Measurements from ENCODE around the gene CSNK1G2. TPM values are rescaled to one million over a fixed set of nuclear protein-coding genes. Genes with fewer than 3 reads are reported as not detected.
A peak's percentile ranks its signal among the peaks of the same experiment; 100 is the strongest.

The CSNK1G2 gene
- total RNA-seq, 1 experiment from 2014 or later, result 88.1 TPM

DNA sequence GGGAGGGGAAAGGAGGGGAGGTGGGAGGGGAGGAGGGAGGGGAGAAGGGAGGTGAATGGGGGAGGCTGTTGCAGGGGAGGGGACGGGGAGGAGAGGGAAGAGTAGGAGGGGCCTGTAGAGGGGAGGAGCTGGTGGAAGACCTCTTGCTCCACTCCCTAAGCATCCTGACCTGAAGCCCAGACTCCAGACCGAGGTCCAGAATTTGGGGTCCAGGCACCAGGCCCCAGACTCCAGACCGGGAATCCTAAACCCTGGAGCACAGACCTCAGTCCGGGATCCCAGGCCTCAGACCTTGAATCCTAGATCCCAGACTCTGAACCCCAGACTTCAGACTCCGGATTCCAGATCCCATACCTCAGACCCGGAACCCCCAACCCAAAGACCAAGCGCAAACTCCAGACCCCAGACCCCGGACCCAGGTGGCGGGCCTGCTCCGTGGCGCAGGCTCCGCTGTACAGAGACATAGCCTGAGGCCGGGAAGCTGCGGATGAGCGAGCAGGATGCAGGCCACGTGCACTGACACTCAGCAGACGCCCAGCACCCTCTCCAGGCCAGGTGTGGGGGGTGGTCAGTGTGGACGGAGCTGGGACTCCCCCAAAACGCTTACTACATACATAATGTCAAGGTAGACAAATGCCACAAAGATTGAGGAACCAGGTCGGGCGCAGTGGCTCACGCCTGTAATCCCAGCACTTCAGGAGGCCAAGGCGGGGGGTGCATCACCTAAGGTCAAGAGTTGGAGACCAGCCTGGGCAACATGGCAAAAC lies 75.3 kb downstream of the CSNK1G2 start:
- DNase-seq (ENCODE audit: low spot score), result peak; percentile 84

DNA sequence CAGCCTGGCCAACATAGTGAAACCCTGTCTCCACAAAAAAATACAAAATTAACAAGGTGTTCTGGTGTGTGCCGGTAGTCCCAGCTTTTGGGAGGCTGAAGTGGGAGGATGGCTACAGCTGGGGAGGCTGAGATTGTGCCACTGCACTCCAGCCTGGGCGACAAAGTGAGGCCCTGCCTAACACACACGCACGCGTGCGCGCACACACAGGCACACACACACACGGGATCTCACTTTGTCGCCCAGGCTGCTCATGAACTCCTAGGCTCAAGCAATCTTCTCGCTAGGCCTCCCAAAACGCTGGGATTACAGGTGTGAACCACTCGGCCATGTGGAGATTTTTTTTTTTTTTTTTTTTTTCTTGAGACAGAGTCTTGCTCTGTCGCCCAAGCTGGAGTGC lies 77.8 kb downstream of the CSNK1G2 start:
- DNase-seq (ENCODE audit: low spot score), result no peak

GRCh38 chr19:2021453-2022140 lies 80.6 kb downstream of the CSNK1G2 start:
- no peak for DNase-seq (ENCODE audit: low spot score)

DNA sequence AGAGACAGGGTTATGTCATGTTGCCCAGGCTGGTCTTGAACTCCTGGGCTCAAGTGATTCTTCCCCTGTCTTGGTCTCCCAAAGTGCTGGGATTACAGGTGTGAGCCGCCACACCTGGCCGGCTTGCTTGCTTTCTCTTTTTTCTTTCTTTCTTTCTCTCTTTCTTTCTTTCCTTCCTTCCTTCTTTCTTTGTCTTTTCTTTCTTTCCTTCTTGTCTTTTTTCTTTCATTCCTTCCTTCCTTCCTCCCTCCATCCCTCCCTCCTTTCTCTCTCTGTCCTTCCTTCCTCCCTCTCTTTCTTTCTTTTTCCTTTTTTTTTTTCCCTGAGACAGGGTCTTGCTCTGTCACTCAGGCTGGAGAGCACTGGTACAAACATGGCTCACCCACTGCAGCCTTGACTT lies 81.3 kb downstream of the CSNK1G2 start:
- DNase-seq (ENCODE audit: low spot score), result no peak

DNA sequence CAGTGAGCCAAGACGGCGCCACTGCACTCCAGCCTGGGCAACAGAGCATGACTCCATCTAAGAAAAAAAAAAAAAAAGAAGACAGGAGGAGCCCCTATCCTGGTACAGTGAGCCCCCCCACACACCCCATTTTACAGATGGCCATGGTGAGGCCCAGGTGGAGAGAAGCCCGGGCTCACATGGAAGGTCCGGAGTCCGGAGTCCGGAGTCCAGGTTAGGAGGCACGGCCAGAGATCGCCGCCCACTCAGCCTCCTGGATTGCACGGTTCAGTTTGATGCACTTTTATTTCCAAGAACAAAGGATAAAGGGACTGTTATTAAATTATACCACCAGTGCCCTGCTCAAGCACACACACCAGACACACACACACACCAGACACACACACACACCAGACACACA lies 85.8 kb downstream of the CSNK1G2 start:
- DNase-seq (ENCODE audit: low spot score), result no peak

GRCh38 chr19:2027361-2027760 lies 86.4 kb downstream of the CSNK1G2 start:
- peak; percentile 52 for DNase-seq (ENCODE audit: low spot score)

Other genes with a start within 250 kb of the CSNK1G2 start
- not detected in 2 replicates for gene ONECUT3, start 187.7 kb upstream of the CSNK1G2 start, total RNA-seq (2014; rRNA removed; shearing (Covaris generic))
- gene ATP8B3, start 128.9 kb upstream of the CSNK1G2 start, total RNA-seq (2014; rRNA removed; shearing (Covaris generic)), result 8.6 and 12.4 TPM in 2 replicates
- gene REXO1, start 92.7 kb upstream of the CSNK1G2 start, total RNA-seq (2014; rRNA removed; shearing (Covaris generic)), result 8.0 and 30.4 TPM in 2 replicates
- 8.2 and 11.5 TPM in 2 replicates for gene KLF16, start 77.6 kb upstream of the CSNK1G2 start, total RNA-seq (2014; rRNA removed; shearing (Covaris generic))
- 72.6 and 120 TPM in 2 replicates for gene ABHD17A, start 55.7 kb upstream of the CSNK1G2 start, total RNA-seq (2014; rRNA removed; shearing (Covaris generic))
- gene ADAT3, start 35.8 kb upstream of the CSNK1G2 start, total RNA-seq (2014; rRNA removed; shearing (Covaris generic)), result 2.3 and 3.7 TPM in 2 replicates
- gene SCAMP4, start 35.8 kb upstream of the CSNK1G2 start, total RNA-seq (2014; rRNA removed; shearing (Covaris generic)), result 71.1 and 134 TPM in 2 replicates
- 54.7 and 60.4 TPM in 2 replicates for gene BTBD2, start 74.5 kb downstream of the CSNK1G2 start, total RNA-seq (2014; rRNA removed; shearing (Covaris generic))
- 40.4 and 53.8 TPM in 2 replicates for gene MKNK2, start 110.1 kb downstream of the CSNK1G2 start, total RNA-seq (2014; rRNA removed; shearing (Covaris generic))
- 17.4 and 21.5 TPM in 2 replicates for gene MOB3A, start 155.2 kb downstream of the CSNK1G2 start, total RNA-seq (2014; rRNA removed; shearing (Covaris generic))
- 2.7 and 2.8 TPM in 2 replicates for gene IZUMO4, start 155.7 kb downstream of the CSNK1G2 start, total RNA-seq (2014; rRNA removed; shearing (Covaris generic))
- gene AP3D1, start 210.4 kb downstream of the CSNK1G2 start, total RNA-seq (2014; rRNA removed; shearing (Covaris generic)), result 167 and 176 TPM in 2 replicates
- gene DOT1L, start 222.8 kb downstream of the CSNK1G2 start, total RNA-seq (2014; rRNA removed; shearing (Covaris generic)), result 6.5 and 6.8 TPM in 2 replicates